ENCODE data around the gene OAT.

DNA sequence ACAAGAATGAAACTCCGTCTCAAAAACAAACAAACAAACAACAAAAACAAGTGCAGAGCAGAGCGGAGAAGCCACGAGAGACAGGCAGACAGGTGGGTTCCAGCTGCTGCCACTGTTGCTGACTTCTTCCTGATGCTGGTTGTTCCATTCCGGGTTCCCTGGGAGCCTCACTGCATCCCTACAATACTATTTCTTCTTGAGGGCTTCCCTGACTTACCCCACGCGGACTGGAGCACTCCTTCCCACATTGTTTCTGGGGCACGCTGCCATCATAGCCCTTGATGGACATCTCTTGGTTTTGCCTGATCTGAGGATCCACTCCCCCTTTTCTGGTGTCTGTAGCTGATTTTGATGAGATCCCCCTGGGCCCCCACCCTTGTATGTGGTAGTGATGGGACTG is 36.7 kb upstream of the OAT start:
- TF ChIP-seq POLR2A (IDR thresholded peaks at IDR 0.05; ENCODE audit: low read depth, low read length) (no peak), CTCF (IDR thresholded peaks at IDR 0.05; ENCODE audit: extremely low read depth in 1 of 2, insufficient read depth in 1 of 2, low read depth in 1 of 2, low read length in 2 of 2) (no peak)
